ENCODE data around the gene TTC5. TPM values are rescaled to one million over a fixed set of nuclear protein-coding genes. Genes with fewer than 3 reads are reported as not detected.
"Not testable (repeated sequence)": the region's sequence is repeated elsewhere in the genome, so short reads cannot be mapped to it uniquely, and the experiment has no call there.

The TTC5 gene
- total RNA-seq, 3 donors from 2014 or later (not counting 1 experiment from before 2014, with no cell fraction given), result 18.1 to 23.5 (median 21.6) TPM

DNA sequence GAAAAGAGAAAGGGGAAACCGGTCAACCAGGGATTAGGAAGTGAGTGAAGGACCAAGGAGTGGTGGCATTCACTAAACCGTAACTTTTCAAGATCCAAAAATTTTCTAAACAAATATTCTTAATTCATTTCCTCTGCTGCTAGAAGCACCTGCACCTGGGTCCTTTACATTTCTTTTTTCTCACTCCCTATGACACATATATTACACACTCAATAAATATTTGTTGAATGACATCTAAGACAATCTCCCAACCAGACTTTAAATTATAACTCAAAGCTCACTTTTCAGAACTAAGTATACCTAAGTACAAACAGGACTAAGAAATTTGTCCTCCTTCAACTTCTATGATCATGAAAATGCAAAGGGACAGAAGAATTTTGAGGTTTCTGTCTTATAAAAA is 11.1 kb downstream of the TTC5 start:
- H3K4me1 ChIP-seq (ENCODE audit: control insufficient read depth, insufficient read depth, low read length), result no peaks in the 10 kb centered on the region
- ATAC-seq (no peak), DNase-seq (no peak)
- Mint-ChIP-seq H3K4me3 (no peak overlapping the region), H3K36me3 (peaks cover 33% of the 10 kb centered on the region), H3K9me3 (no peaks in the 10 kb centered on the region), H3K27me3 (ENCODE audit: low read depth in 2 of 2) (no peaks in the 10 kb centered on the region), H3K27ac (no peak overlapping the region), H3K4me1 (peaks cover 5% of the 10 kb centered on the region in 2 donors)
- no peak for TF ChIP-seq CTCF (IDR thresholded peaks at IDR 0.05)
- no peaks in the 10 kb centered on the region for H3K27me3 ChIP-seq (ENCODE audit: control insufficient read depth, insufficient read depth, low read length)
- H3K36me3 ChIP-seq (ENCODE audit: control insufficient read depth, insufficient read depth, low read length), result peaks cover 93% of the 10 kb centered on the region
- no peak overlapping the region for H3K4me3 ChIP-seq (ENCODE audit: low read length)
- intact Hi-C loops (cut with micrococcal nuclease), result no loop called here
- 93% methylated on average over 2 of the region's 2 CpGs for WGBS (ENCODE audit: insufficient coverage)
- H3K27ac ChIP-seq (ENCODE audit: low read length), result no peak overlapping the region
- H3K9me3 ChIP-seq (ENCODE audit: control insufficient read depth, insufficient read depth, low read length), result no peaks in the 10 kb centered on the region

- ATAC-seq; H3K27ac ChIP-seq (ENCODE audit: low read length); H3K27ac Mint-ChIP-seq; intact Hi-C loops (cut with micrococcal nuclease); H3K36me3 Mint-ChIP-seq; H3K4me3 Mint-ChIP-seq; H3K9me3 Mint-ChIP-seq; H3K4me3 ChIP-seq (ENCODE audit: low read length); H3K9me3 ChIP-seq (ENCODE audit: control insufficient read depth, insufficient read depth, low read length); H3K27me3 ChIP-seq (ENCODE audit: control insufficient read depth, insufficient read depth, low read length); H3K27me3 Mint-ChIP-seq (ENCODE audit: low read depth in 2 of 2); DNase-seq; H3K4me1 ChIP-seq (ENCODE audit: control insufficient read depth, insufficient read depth, low read length); H3K36me3 ChIP-seq (ENCODE audit: control insufficient read depth, insufficient read depth, low read length): not testable (repeated sequence)
- WGBS (ENCODE audit: insufficient coverage), result no CpG with 5 or more reads among the region's 1 CpG
- peaks cover 7 to 22% of the 10 kb centered on the region in 2 donors for H3K4me1 Mint-ChIP-seq
These were observed 23.8 kb downstream of the TTC5 start for GRCh38 chr14:20281998-20282397.

DNA sequence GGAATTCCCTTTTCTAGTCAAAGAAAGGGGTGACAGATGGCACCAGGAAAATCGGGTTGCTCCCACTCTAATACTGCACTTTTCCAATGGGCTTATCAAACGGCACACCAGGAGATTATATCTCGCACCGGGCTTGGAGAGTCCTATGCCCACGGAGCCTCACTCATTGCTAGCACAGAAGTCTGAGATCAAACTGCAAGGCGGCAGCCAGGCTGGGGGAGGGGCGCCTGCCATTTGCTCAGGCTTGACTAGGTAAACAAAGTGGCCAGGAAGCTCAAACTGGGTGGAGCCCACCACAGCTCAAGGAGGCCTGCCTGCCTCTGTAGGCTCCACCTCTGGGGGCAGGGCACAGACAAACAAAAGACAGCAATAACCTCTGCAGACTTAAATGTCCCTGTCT is 25.5 kb downstream of the TTC5 start:
- H3K36me3 ChIP-seq (ENCODE audit: control insufficient read depth, insufficient read depth, low read length); DNase-seq; ATAC-seq; H3K9me3 Mint-ChIP-seq; H3K4me3 Mint-ChIP-seq; H3K4me3 ChIP-seq (ENCODE audit: low read length); H3K4me1 ChIP-seq (ENCODE audit: control insufficient read depth, insufficient read depth, low read length); H3K27me3 ChIP-seq (ENCODE audit: control insufficient read depth, insufficient read depth, low read length); H3K27ac ChIP-seq (ENCODE audit: low read length); intact Hi-C loops (cut with micrococcal nuclease); H3K9me3 ChIP-seq (ENCODE audit: control insufficient read depth, insufficient read depth, low read length); H3K27ac Mint-ChIP-seq; H3K27me3 Mint-ChIP-seq (ENCODE audit: low read depth in 2 of 2); H3K36me3 Mint-ChIP-seq: not testable (repeated sequence)
- 91% methylated on average over 7 of the region's 7 CpGs for WGBS (ENCODE audit: insufficient coverage)
- H3K4me1 Mint-ChIP-seq, result peaks cover 7 to 22% of the 10 kb centered on the region in 2 donors

GRCh38 chr14:20278414-20278813 is 27.3 kb downstream of the TTC5 start:
- Histone ChIP-seq H3K36me3 (ENCODE audit: control insufficient read depth, insufficient read depth, low read length) (peaks cover 3% of the 10 kb centered on the region), H3K4me1 (ENCODE audit: control insufficient read depth, insufficient read depth, low read length) (peaks cover 4% of the 10 kb centered on the region), H3K4me3 (ENCODE audit: low read length) (no peak overlapping the region), H3K27me3 (ENCODE audit: control insufficient read depth, insufficient read depth, low read length) (no peaks in the 10 kb centered on the region), H3K27ac (ENCODE audit: low read length) (no peak overlapping the region), H3K9me3 (ENCODE audit: control insufficient read depth, insufficient read depth, low read length) (peaks cover 3% of the 10 kb centered on the region)
- WGBS (ENCODE audit: insufficient coverage), result 44% methylated on average over 1 of the region's 1 CpG
- Mint-ChIP-seq H3K27ac (no peak overlapping the region), H3K4me3 (no peak overlapping the region), H3K27me3 (ENCODE audit: low read depth in 2 of 2) (no peaks in the 10 kb centered on the region), H3K4me1 (peaks cover 7 to 22% of the 10 kb centered on the region in 2 donors), H3K9me3 (peaks cover 0 to 2% of the 10 kb centered on the region in 2 donors), H3K36me3 (peaks cover 8% of the 10 kb centered on the region)
- intact Hi-C loops (cut with micrococcal nuclease), result no loop called here
- no peak for ATAC-seq
- peak in 1 of 2 donors; percentile 25 for DNase-seq
- TF ChIP-seq CTCF (IDR thresholded peaks at IDR 0.05), result no peak
